GM23338 (cell line): ENCODE results near the gene AOAH. TPM values are rescaled to one million over a fixed set of nuclear protein-coding genes. Genes with fewer than 3 reads are reported as not detected.

Experiments used
- ATAC-seq: fragments of 200-7000 bp; cut with Tn5 transposase; 3 replicates; pipeline ENCODE4 v1.9.1; 2020
- DNase-seq: peaks from one replicate; pipeline ENCODE4 v3.0.0-alpha.2; 2015; ENCODE audit warnings: low spot score
- H2AFZ ChIP-seq: fragments of 200-600 bp; sonication (generic); 2 replicates; pipeline ENCODE4 v1.8.0; 2016; ENCODE audit warnings: antibody characterized with exemption, mild to moderate bottlenecking, moderate library complexity
- H3F3A ChIP-seq: fragments of 200-600 bp; sonication (generic); replicated peaks from 2 replicates; pipeline ENCODE4 v1.8.0; 2017; ENCODE audit warnings: antibody characterized with exemption, mixed run types, low read depth
- H3K27ac ChIP-seq: fragments of 200-600 bp; sonication (generic); 2 replicates; pipeline ENCODE4 v1.6.1; 2016; ENCODE audit warnings: low read depth
- H3K27me3 ChIP-seq: fragments of 200-600 bp; sonication (generic); 2 replicates; pipeline ENCODE4 v1.8.0; 2016; ENCODE audit warnings: mild to moderate bottlenecking, mixed run types, moderate library complexity; ENCODE audit not compliant: insufficient read depth
- H3K36me3 ChIP-seq: fragments of 200-600 bp; sonication (generic); 2 replicates; pipeline ENCODE4 v1.8.0; 2016; ENCODE audit warnings: mild to moderate bottlenecking; ENCODE audit not compliant: insufficient read depth
- H3K4me1 ChIP-seq: fragments of 200-600 bp; sonication (generic); 2 replicates; pipeline ENCODE4 v1.8.0; 2016; ENCODE audit warnings: mild to moderate bottlenecking, moderate library complexity; ENCODE audit not compliant: insufficient read depth
- H3K4me2 ChIP-seq: fragments of 200-600 bp; sonication (generic); 2 replicates; pipeline ENCODE4 v1.7.1; 2017; ENCODE audit warnings: mixed run types
- H3K4me3 ChIP-seq: fragments of 200-600 bp; sonication (generic); 2 replicates; pipeline ENCODE4 v1.6.1; 2016; ENCODE audit warnings: mixed run types
- H3K79me2 ChIP-seq: fragments of 200-600 bp; sonication (generic); replicated peaks from 2 replicates; pipeline ENCODE4 v1.8.0; 2017; ENCODE audit warnings: mild to moderate bottlenecking; ENCODE audit not compliant: insufficient read depth
- H3K9me2 ChIP-seq: fragments of 200-600 bp; sonication (generic); 2 replicates; pipeline ENCODE4 v1.8.0; 2017; ENCODE audit not compliant: insufficient read depth
- H4K20me1 ChIP-seq: fragments of 200-600 bp; sonication (generic); replicated peaks from 2 replicates; pipeline ENCODE4 v1.8.0; 2017; ENCODE audit warnings: mild to moderate bottlenecking; ENCODE audit not compliant: insufficient read depth
- H3K27ac Mint-ChIP-seq: 2 replicates; pipeline ENCODE4 v1.8.0; 2020; ENCODE audit warnings: inconsistent platforms, mild to moderate bottlenecking, moderate library complexity, mixed read lengths
- H3K27me3 Mint-ChIP-seq: 3 replicates; pipeline ENCODE4 v1.8.0; 2022; ENCODE audit warnings: low read depth, mild to moderate bottlenecking, moderate library complexity, mixed read lengths, inconsistent platforms; ENCODE audit not compliant: insufficient read depth, poor library complexity
- H3K36me3 Mint-ChIP-seq: 3 replicates; pipeline ENCODE4 v1.8.0; 2021; ENCODE audit warnings: low read depth, mild to moderate bottlenecking, inconsistent platforms, moderate library complexity, mixed read lengths
- H3K4me1 Mint-ChIP-seq: 3 replicates; pipeline ENCODE4 v1.8.0; 2020; ENCODE audit warnings: mild to moderate bottlenecking, inconsistent platforms, mixed read lengths
- H3K4me3 Mint-ChIP-seq: 3 replicates; pipeline ENCODE4 v1.8.0; 2021; ENCODE audit warnings: moderate library complexity, mild to moderate bottlenecking, inconsistent platforms, mixed read lengths
- H3K9me3 Mint-ChIP-seq: 3 replicates; pipeline ENCODE4 v1.8.0; 2020; ENCODE audit warnings: moderate library complexity, mild to moderate bottlenecking, inconsistent platforms, mixed read lengths
- CREB1 ChIP-seq: fragments of 250-450 bp; sonication (Bioruptor Pico); IDR thresholded peaks from 2 replicates; pipeline ENCODE4 v1.5.0; 2020; ENCODE audit warnings: low read depth, mild to moderate bottlenecking, moderate library complexity
- EZH2 ChIP-seq: fragments of 200-600 bp; sonication (generic); IDR thresholded peaks from one replicate; pipeline ENCODE4 v1.8.0; 2017; ENCODE audit warnings: antibody characterized with exemption, mild to moderate bottlenecking, low read depth; ENCODE audit not compliant: unreplicated experiment
- EZH2phosphoT487 ChIP-seq: fragments of 200-600 bp; sonication (generic); IDR thresholded peaks from one replicate; pipeline ENCODE4 v1.8.1; 2018; ENCODE audit warnings: antibody characterized with exemption; ENCODE audit not compliant: unreplicated experiment
- JUNB ChIP-seq: IDR thresholded peaks from one replicate; pipeline ENCODE4 v1.6.1; 2016; ENCODE audit warnings: antibody characterized with exemption; ENCODE audit not compliant: unreplicated experiment
- NANOG ChIP-seq: IDR thresholded peaks from 2 replicates; pipeline ENCODE4 v1.6.1; 2016; ENCODE audit warnings: antibody characterized with exemption, borderline replicate concordance
- POLR2AphosphoS5 ChIP-seq: IDR thresholded peaks from 2 replicates; pipeline ENCODE4 v1.6.1; 2016; ENCODE audit warnings: antibody characterized with exemption, low read depth
- STAT1 ChIP-seq: IDR thresholded peaks from one replicate; pipeline ENCODE4 v1.6.1; 2016; ENCODE audit warnings: antibody characterized with exemption; ENCODE audit not compliant: unreplicated experiment
- ZNF114 ChIP-seq: fragments of 250-450 bp; sonication (Bioruptor Pico); IDR thresholded peaks from 2 replicates; pipeline ENCODE4 v1.5.0; 2020; ENCODE audit warnings: mild to moderate bottlenecking, moderate library complexity
- ZNF331 ChIP-seq: fragments of 250-450 bp; sonication (Bioruptor Pico); IDR thresholded peaks from 2 replicates; pipeline ENCODE4 v1.5.0; 2020; ENCODE audit warnings: low read depth, mild to moderate bottlenecking, moderate library complexity
- polyA plus RNA-seq: library from polyadenylated mRNA; unstranded; fragments of >200 nt; fragmentation: Nextera tagmentation; extraction: Ambion mirVana; gene quantifications from 2 replicates; pipeline ENCODE4 v1.2.1, GENCODE V29; 2016
- total RNA-seq: library from RNA; depleted of rRNA; stranded (reverse); fragments of >200 nt; shearing (Covaris generic); gene quantifications from 2 replicates; pipeline ENCODE4 v1.2.3, GENCODE V29; 2014
- TF ChIP-seq, protein P1 (sequence below), 2 experiments: fragments of 200-600 bp in 1 of 2; sonication (generic) in 1 of 2; conservative IDR thresholded peaks; 2 replicates each; pipeline versions ENCODE4 v1.5.1 to v1.6.1; 2016 to 2017; ENCODE audit warnings: antibody characterized with exemption in 2 of 2, low read depth in 2 of 2, mild to moderate bottlenecking in 2 of 2, moderate library complexity in 1 of 2
- TF ChIP-seq, protein P2 (sequence below): IDR thresholded peaks from 2 replicates; pipeline ENCODE4 v1.6.1; 2016; ENCODE audit warnings: antibody characterized with exemption
- TF ChIP-seq, protein P3 (sequence below): IDR thresholded peaks from one replicate; pipeline ENCODE4 v1.6.1; 2018; ENCODE audit warnings: antibody characterized with exemption; ENCODE audit not compliant: unreplicated experiment

AOAH gene
- total and polyA plus RNA-seq, 2 experiments from 2014 or later, result not detected

DNA sequence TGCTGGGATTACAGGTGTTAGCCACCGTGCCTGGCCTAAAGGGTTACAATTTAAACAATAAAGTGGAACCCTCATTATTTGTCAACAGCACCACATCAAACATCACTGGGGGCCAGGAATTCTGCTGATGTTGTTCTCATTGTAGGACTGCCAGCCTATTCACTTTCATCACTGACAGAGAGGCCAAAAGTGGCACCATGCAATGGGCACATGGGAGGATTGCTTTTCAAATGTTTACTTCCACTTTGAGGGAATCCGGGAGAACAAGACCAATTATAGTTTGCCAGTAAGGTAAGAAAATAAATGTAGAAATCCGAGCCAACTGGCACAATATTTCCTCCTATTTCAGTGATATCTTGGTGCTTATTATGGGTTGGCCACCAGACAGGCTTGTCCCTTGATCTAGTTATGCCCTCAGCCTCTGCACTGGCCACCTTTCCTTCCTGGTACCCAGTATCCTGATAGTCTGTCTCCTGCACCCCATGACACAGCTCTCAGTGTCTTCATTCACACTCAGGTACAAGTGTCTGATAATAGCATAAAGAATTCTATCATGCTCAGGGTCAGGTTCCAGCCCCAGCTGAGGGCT is 252.1 kb downstream of the AOAH start (continued):
- TF ChIP-seq CREB1 (CRISPR knock-in tag), result no peak
- TF ChIP-seq NANOG, result no peak
- TF ChIP-seq STAT1, result no peak
- TF ChIP-seq, protein P1, sequence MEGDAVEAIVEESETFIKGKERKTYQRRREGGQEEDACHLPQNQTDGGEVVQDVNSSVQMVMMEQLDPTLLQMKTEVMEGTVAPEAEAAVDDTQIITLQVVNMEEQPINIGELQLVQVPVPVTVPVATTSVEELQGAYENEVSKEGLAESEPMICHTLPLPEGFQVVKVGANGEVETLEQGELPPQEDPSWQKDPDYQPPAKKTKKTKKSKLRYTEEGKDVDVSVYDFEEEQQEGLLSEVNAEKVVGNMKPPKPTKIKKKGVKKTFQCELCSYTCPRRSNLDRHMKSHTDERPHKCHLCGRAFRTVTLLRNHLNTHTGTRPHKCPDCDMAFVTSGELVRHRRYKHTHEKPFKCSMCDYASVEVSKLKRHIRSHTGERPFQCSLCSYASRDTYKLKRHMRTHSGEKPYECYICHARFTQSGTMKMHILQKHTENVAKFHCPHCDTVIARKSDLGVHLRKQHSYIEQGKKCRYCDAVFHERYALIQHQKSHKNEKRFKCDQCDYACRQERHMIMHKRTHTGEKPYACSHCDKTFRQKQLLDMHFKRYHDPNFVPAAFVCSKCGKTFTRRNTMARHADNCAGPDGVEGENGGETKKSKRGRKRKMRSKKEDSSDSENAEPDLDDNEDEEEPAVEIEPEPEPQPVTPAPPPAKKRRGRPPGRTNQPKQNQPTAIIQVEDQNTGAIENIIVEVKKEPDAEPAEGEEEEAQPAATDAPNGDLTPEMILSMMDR (conservative IDR thresholded peaks at IDR 0.05; ENCODE audit: low read depth in 2 of 2), result no peak
- TF ChIP-seq, protein P2, sequence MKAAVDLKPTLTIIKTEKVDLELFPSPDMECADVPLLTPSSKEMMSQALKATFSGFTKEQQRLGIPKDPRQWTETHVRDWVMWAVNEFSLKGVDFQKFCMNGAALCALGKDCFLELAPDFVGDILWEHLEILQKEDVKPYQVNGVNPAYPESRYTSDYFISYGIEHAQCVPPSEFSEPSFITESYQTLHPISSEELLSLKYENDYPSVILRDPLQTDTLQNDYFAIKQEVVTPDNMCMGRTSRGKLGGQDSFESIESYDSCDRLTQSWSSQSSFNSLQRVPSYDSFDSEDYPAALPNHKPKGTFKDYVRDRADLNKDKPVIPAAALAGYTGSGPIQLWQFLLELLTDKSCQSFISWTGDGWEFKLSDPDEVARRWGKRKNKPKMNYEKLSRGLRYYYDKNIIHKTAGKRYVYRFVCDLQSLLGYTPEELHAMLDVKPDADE, result no peak
- no peak for TF ChIP-seq EZH2

DNA sequence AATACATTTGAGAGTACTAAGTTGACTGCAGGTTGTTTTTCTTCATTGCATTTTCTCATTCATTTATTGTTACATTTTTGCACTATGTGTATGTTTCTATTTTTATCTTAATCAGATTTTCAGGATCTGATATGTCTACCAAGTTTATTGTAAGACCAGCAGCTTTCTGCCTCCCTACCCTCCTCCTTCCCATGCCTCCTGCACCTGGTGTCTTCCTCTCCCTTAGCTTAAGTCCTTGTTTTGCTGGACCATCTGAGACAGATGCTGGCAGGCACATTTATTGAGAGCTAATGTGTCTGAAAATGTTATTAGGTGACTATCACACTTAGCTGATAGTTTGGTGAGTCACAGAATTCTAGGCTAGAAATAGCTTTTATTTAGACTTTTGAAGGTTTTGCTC is 255.1 kb downstream of the AOAH start:
- Histone ChIP-seq H4K20me1 (no peaks in the 10 kb centered on the region), H3K4me2 (no peak overlapping the region), H3K4me1 (no peaks in the 10 kb centered on the region), H3K36me3 (no peaks in the 10 kb centered on the region), H3F3A (no peaks in the 10 kb centered on the region), H3K9me2 (no peaks in the 10 kb centered on the region), H3K79me2 (no peaks in the 10 kb centered on the region), H2AFZ (no peak overlapping the region), H3K27ac (no peak overlapping the region), H3K27me3 (no peaks in the 10 kb centered on the region), H3K4me3 (no peak overlapping the region)
- Mint-ChIP-seq H3K36me3 (peaks cover 8% of the 10 kb centered on the region; the same call in 1 of the 3 replicates), H3K4me3 (no peak overlapping the region), H3K27me3 (peaks cover 5% of the 10 kb centered on the region), H3K9me3 (peaks cover 10% of the 10 kb centered on the region), H3K4me1 (no peaks in the 10 kb centered on the region), H3K27ac (no peak overlapping the region)
- no peak for ATAC-seq
- DNase-seq, result no peak
- TF ChIP-seq, protein P1 (conservative IDR thresholded peaks at IDR 0.05; ENCODE audit: low read depth in 2 of 2), result no peak
- no peak for TF ChIP-seq JUNB
- TF ChIP-seq CREB1 (CRISPR knock-in tag), result no peak
- no peak for TF ChIP-seq STAT1
- TF ChIP-seq, protein P3, sequence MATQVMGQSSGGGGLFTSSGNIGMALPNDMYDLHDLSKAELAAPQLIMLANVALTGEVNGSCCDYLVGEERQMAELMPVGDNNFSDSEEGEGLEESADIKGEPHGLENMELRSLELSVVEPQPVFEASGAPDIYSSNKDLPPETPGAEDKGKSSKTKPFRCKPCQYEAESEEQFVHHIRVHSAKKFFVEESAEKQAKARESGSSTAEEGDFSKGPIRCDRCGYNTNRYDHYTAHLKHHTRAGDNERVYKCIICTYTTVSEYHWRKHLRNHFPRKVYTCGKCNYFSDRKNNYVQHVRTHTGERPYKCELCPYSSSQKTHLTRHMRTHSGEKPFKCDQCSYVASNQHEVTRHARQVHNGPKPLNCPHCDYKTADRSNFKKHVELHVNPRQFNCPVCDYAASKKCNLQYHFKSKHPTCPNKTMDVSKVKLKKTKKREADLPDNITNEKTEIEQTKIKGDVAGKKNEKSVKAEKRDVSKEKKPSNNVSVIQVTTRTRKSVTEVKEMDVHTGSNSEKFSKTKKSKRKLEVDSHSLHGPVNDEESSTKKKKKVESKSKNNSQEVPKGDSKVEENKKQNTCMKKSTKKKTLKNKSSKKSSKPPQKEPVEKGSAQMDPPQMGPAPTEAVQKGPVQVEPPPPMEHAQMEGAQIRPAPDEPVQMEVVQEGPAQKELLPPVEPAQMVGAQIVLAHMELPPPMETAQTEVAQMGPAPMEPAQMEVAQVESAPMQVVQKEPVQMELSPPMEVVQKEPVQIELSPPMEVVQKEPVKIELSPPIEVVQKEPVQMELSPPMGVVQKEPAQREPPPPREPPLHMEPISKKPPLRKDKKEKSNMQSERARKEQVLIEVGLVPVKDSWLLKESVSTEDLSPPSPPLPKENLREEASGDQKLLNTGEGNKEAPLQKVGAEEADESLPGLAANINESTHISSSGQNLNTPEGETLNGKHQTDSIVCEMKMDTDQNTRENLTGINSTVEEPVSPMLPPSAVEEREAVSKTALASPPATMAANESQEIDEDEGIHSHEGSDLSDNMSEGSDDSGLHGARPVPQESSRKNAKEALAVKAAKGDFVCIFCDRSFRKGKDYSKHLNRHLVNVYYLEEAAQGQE, result no peak
- TF ChIP-seq EZH2, result no peak
- TF ChIP-seq EZH2phosphoT487, result no peak
- TF ChIP-seq, protein P2, result no peak
- no peak for TF ChIP-seq NANOG
- no peak for TF ChIP-seq POLR2AphosphoS5
- no peak for TF ChIP-seq ZNF114 (CRISPR knock-in tag)
- TF ChIP-seq ZNF331 (CRISPR knock-in tag), result no peak
